DND-41 (cell line): ENCODE measurements around the gene OSBPL3.

Source experiments
- ATAC-seq: fragments of 200-7000 bp; cut with Tn5 transposase; 3 replicates; pipeline ENCODE4 v1.9.1; 2021; ENCODE audit warnings: low read depth; ENCODE audit not compliant: insufficient read depth
- DNase-seq: peaks from one replicate; pipeline ENCODE4 v3.0.0-alpha.2; 2020
- H2AFZ ChIP-seq: 2 replicates; pipeline ENCODE4 v1.6.0; 2012; ENCODE audit warnings: low read depth, low read length
- H3K27ac ChIP-seq: 2 replicates; pipeline ENCODE4 v1.5.1; 2012; ENCODE audit warnings: low read length, inconsistent platforms
- H3K27me3 ChIP-seq: fragments of 200-600 bp; sonication (generic); 2 replicates; pipeline ENCODE4 v1.6.0; 2012; ENCODE audit warnings: low read length, mild to moderate bottlenecking, inconsistent platforms; ENCODE audit not compliant: insufficient read depth, poor library complexity
- H3K36me3 ChIP-seq: 2 replicates; pipeline ENCODE4 v1.5.1; 2012; ENCODE audit warnings: low read length, inconsistent platforms; ENCODE audit not compliant: insufficient read depth
- H3K4me1 ChIP-seq: 2 replicates; pipeline ENCODE4 v1.5.1; 2012; ENCODE audit warnings: mild to moderate bottlenecking, low read length; ENCODE audit not compliant: insufficient read depth
- H3K4me2 ChIP-seq: 2 replicates; pipeline ENCODE4 v1.6.0; 2012; ENCODE audit warnings: mild to moderate bottlenecking, moderate library complexity, low read length, inconsistent platforms; ENCODE audit not compliant: insufficient read depth
- H3K4me3 ChIP-seq, 2 experiments: fragments of 200-600 bp in 1 of 2; shearing (Covaris generic) in 1 of 2; 2 replicates each; pipeline ENCODE4 v1.5.1; 2012 to 2016; ENCODE audit warnings: inconsistent platforms in 2 of 2, low read length in 2 of 2, mild to moderate bottlenecking in 2 of 2, low read depth in 1 of 2, moderate library complexity in 1 of 2
- H3K79me2 ChIP-seq: 2 replicates; pipeline ENCODE4 v1.6.0; 2012; ENCODE audit warnings: low read length, inconsistent platforms; ENCODE audit not compliant: insufficient read depth
- H3K9ac ChIP-seq: 2 replicates; pipeline ENCODE4 v1.6.0; 2012; ENCODE audit warnings: low read depth, mild to moderate bottlenecking, inconsistent platforms, low read length, moderate library complexity
- H3K9me3 ChIP-seq: 2 replicates; pipeline ENCODE4 v1.5.1; 2012; ENCODE audit warnings: low read length, moderate library complexity, mild to moderate bottlenecking, inconsistent platforms; ENCODE audit not compliant: insufficient read depth, severe bottlenecking
- H4K20me1 ChIP-seq: 2 replicates; pipeline ENCODE4 v1.6.0; 2012; ENCODE audit warnings: low read length; ENCODE audit not compliant: insufficient read depth
- EZH2 ChIP-seq: IDR thresholded peaks from 3 replicates; pipeline ENCODE4 v1.6.1; 2012; ENCODE audit warnings: borderline replicate concordance, low read depth, mild to moderate bottlenecking, moderate library complexity, low read length, inconsistent platforms; ENCODE audit not compliant: severe bottlenecking
- TF ChIP-seq, protein P1 (sequence below): IDR thresholded peaks from 2 replicates; pipeline ENCODE4 v1.5.1; 2012; ENCODE audit warnings: borderline replicate concordance, low read length, moderate library complexity, mild to moderate bottlenecking; ENCODE audit not compliant: poor library complexity, severe bottlenecking; ENCODE audit errors: extremely low read depth

Gene OSBPL3

GRCh38 chr7:24821045-24821753 lies 158.8 kb downstream of the OSBPL3 start:
- Histone ChIP-seq H3K9ac (peak overlapping the region; percentile 23; the same call in 1 of the 2 replicates), H3K27ac (peak overlapping the region; percentile 85), H3K27me3 (no peaks in the 10 kb centered on the region), H3K36me3 (peaks cover 27% of the 10 kb centered on the region), H3K4me3 (no peak overlapping the region), H4K20me1 (0 out of 2 replicates have a peak, but pooled peaks cover 4% of the 10 kb centered on the region), H3K4me2 (peak overlapping the region; percentile 61), H3K79me2 (no peaks in the 10 kb centered on the region), H2AFZ (no peak overlapping the region), H3K4me1 (peaks cover 35% of the 10 kb centered on the region), H3K9me3 (no peaks in the 10 kb centered on the region)
- peak; percentile 94 for DNase-seq
- TF ChIP-seq, protein P1, sequence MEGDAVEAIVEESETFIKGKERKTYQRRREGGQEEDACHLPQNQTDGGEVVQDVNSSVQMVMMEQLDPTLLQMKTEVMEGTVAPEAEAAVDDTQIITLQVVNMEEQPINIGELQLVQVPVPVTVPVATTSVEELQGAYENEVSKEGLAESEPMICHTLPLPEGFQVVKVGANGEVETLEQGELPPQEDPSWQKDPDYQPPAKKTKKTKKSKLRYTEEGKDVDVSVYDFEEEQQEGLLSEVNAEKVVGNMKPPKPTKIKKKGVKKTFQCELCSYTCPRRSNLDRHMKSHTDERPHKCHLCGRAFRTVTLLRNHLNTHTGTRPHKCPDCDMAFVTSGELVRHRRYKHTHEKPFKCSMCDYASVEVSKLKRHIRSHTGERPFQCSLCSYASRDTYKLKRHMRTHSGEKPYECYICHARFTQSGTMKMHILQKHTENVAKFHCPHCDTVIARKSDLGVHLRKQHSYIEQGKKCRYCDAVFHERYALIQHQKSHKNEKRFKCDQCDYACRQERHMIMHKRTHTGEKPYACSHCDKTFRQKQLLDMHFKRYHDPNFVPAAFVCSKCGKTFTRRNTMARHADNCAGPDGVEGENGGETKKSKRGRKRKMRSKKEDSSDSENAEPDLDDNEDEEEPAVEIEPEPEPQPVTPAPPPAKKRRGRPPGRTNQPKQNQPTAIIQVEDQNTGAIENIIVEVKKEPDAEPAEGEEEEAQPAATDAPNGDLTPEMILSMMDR = peak; percentile 35
- no peak for TF ChIP-seq EZH2
- ATAC-seq = peak; percentile 90

DNA sequence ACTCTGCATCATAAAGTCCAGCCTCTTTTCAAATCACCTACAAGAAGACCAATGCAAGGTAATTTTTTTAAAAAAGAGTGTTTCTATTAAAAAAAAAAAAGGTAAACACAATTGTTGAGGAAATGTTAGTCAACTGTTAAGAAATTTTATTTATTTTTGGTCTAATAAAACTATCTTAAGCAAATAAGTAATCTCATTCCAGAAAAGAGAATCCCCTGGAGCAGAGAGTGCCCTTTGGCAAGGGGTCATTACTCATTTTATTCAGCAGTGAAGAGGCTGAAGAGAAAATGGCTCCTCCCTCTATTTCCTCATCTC lies 159.3 kb downstream of the OSBPL3 start:
- Histone ChIP-seq H3K79me2 (no peaks in the 10 kb centered on the region), H2AFZ (no peak overlapping the region), H3K4me2 (peak overlapping the region; percentile 61), H4K20me1 (0 out of 2 replicates have a peak, but pooled peaks cover 4% of the 10 kb centered on the region), H3K9ac (peak overlapping the region; percentile 23), H3K4me3 (peak overlapping the region in 1 of 2 experiments; percentile 42; a peak in 1 of 4 replicates), H3K9me3 (no peaks in the 10 kb centered on the region), H3K36me3 (peaks cover 30% of the 10 kb centered on the region), H3K27ac (peak overlapping the region; percentile 85), H3K27me3 (no peaks in the 10 kb centered on the region), H3K4me1 (peaks cover 34% of the 10 kb centered on the region)
- DNase-seq (no peak), ATAC-seq (no peak)
- TF ChIP-seq EZH2 = no peak
- TF ChIP-seq, protein P1 = no peak

GRCh38 chr7:24819916-24820689 lies 159.9 kb downstream of the OSBPL3 start:
- DNase-seq (peak; percentile 81), ATAC-seq (peak; percentile 29)
- Histone ChIP-seq H3K36me3 (peaks cover 36% of the 10 kb centered on the region), H3K4me2 (peak overlapping the region; percentile 61), H3K9ac (peak overlapping the region; percentile 31), H3K4me3 (peak overlapping the region in 1 of 2 experiments; percentile 42; a peak in 2 of 4 replicates), H3K9me3 (no peaks in the 10 kb centered on the region), H3K4me1 (peaks cover 34% of the 10 kb centered on the region), H4K20me1 (0 out of 2 replicates have a peak, but pooled peaks cover 4% of the 10 kb centered on the region), H3K27me3 (no peaks in the 10 kb centered on the region), H2AFZ (peak overlapping the region; percentile 5; the same call in 1 of the 2 replicates), H3K27ac (peak overlapping the region; percentile 85), H3K79me2 (no peaks in the 10 kb centered on the region)
- no peak for TF ChIP-seq EZH2
- TF ChIP-seq, protein P1 = peak; percentile 97
